Urinary bladder (tissue), 4 donors: Measurements from ENCODE around the gene PDE8B. TPM values are rescaled to one million over a fixed set of nuclear protein-coding genes. Genes with fewer than 3 reads are reported as not detected.

Experiments used
- DNase-seq: peaks from one replicate; pipeline ENCODE4 v3.0.0-alpha.2; 2015; ENCODE audit errors: extremely low spot score
- H3K27ac ChIP-seq: one replicate; pipeline ENCODE4 v1.5.1; 2013; ENCODE audit warnings: low read depth, mild to moderate bottlenecking, moderate library complexity
- H3K36me3 ChIP-seq: one replicate; pipeline ENCODE4 v1.6.1; 2013; ENCODE audit warnings: mild to moderate bottlenecking, moderate library complexity; ENCODE audit not compliant: insufficient read depth
- H3K4me1 ChIP-seq: one replicate; pipeline ENCODE4 v1.6.1; 2013; ENCODE audit warnings: mild to moderate bottlenecking, moderate library complexity; ENCODE audit not compliant: insufficient read depth
- H3K4me3 ChIP-seq: one replicate; pipeline ENCODE4 v1.5.1; 2013; ENCODE audit warnings: low read depth, low read length
- WGBS: extraction: QIAGEN DNeasy Blood & Tissue Kit; methylation state at CpG from one replicate; pipeline ENCODE4 v1.1.7; 2013; 5-methylcytosine and 5-hydroxymethylcytosine counted together
- polyA plus RNA-seq: library from polyadenylated mRNA; stranded (reverse); fragments of 200-250 nt; gene quantifications from one replicate; pipeline ENCODE4 v1.2.3, GENCODE V29; 2013
- total RNA-seq: library from RNA; depleted of rRNA; stranded (reverse); fragments of >200 nt; gene quantifications from one replicate; pipeline ENCODE4 v1.2.3, GENCODE V29; 2014
- donor health status: healthy with polysubstance abuse.
- donor health status: healthy.

The PDE8B gene
- total and polyA plus RNA-seq, 2 donors = 2.4 to 2.9 TPM

- H3K27ac ChIP-seq = no peak overlapping the region
- H3K36me3 ChIP-seq = no peaks in the 10 kb centered on the region
- no peak for DNase-seq
- WGBS = 84% methylated on average over 1 of the region's 1 CpG
- H3K4me3 ChIP-seq = no peak overlapping the region
- no peaks in the 10 kb centered on the region for H3K4me1 ChIP-seq
Observed at GRCh38 chr5:77396017-77396416, 185.5 kb downstream of the PDE8B start.

DNA sequence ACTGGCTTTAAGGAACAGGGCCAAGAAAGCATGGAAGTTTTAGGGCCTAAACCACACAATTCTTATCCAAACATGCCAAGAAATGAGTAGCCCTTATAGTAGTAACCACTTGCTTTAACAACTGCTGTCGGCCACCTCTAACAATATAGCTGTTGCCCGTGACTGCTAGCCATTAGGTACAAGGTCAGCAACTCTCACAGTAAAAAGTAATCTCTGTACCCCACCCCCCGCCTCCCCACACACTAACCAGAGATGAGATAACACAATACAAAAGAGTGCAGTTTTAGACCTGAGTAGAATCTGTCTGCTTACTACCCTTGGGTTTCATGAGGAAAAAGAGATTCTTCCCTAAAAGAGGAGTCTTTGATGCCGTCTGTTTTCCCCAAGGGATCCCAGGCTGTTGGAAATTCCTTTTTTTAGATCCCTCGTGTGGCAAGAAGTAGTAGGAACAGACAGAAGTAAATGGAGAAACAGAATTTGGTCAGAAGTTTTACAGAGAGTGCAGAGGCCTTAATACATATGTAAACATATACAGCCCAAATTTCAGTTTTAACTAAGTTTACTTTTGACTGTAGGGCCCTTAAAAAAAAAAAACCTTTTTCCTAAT, 187.3 kb downstream of the PDE8B start:
- no peaks in the 10 kb centered on the region for H3K36me3 ChIP-seq
- WGBS = 72% methylated on average over 5 of the region's 5 CpGs
- no peak for DNase-seq
- H3K4me3 ChIP-seq = no peak overlapping the region
- H3K27ac ChIP-seq = no peak overlapping the region
- no peaks in the 10 kb centered on the region for H3K4me1 ChIP-seq

- Histone ChIP-seq H3K36me3 (no peaks in the 10 kb centered on the region), H3K27ac (no peak overlapping the region), H3K4me1 (no peaks in the 10 kb centered on the region), H3K4me3 (no peak overlapping the region)
- WGBS = 98% methylated on average over 13 of the region's 13 CpGs
- DNase-seq = no peak
Observed at GRCh38 chr5:77398458-77398857, 188.0 kb downstream of the PDE8B start.

DNA sequence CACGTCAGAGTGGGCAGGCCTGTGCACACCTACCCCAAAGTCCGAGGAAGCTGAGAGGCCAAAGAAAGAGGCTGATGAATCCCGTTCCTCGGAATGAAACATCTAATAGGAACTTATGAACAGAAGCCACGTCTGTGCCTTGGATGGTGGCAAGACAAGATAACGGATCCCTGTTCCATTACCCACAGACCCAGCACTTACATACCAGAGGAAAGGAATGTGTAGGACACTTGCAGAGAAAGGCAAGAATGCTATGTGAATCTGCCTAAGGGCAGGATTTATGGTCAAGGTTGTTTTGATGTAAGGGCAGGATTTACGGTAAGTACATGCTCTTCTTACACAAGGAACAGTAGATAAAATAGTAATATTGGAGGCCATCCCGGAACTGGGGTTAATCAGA, 188.4 kb downstream of the PDE8B start:
- Histone ChIP-seq H3K4me3 (no peak overlapping the region), H3K27ac (no peak overlapping the region), H3K4me1 (no peaks in the 10 kb centered on the region), H3K36me3 (no peaks in the 10 kb centered on the region)
- no peak for DNase-seq
- WGBS = 69% methylated on average over 8 of the region's 8 CpGs

GRCh38 chr5:77400645-77401044, 190.2 kb downstream of the PDE8B start:
- Histone ChIP-seq H3K36me3 (no peaks in the 10 kb centered on the region), H3K4me1 (no peaks in the 10 kb centered on the region), H3K4me3 (no peak overlapping the region), H3K27ac (no peak overlapping the region)
- no peak for DNase-seq
- WGBS = 87% methylated on average over 1 of the region's 1 CpG

DNA sequence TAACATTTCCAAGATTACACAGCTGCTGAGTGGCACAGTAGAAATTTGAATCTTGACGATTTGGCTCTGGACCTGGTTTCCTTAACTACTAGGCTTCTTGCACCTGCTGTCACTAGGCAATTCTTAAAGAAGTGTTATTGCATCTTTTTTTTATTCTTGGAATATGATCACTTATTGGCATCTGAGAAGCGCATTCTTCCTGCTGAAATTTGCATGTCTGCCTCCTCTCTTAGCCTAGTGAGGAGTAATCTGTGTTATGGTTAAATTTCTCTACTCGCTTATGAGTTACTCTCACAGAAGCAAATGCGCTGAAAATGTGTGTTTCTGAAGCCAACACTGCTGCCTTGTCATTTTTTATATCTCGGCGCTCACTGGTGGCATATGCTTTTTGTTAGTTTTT, 192.3 kb downstream of the PDE8B start:
- Histone ChIP-seq H3K27ac (no peak overlapping the region), H3K4me3 (no peak overlapping the region), H3K36me3 (no peaks in the 10 kb centered on the region), H3K4me1 (no peaks in the 10 kb centered on the region)
- no peak for DNase-seq
- 80% methylated on average over 6 of the region's 6 CpGs for WGBS

GRCh38 chr5:77407152-77407551, 196.7 kb downstream of the PDE8B start:
- WGBS = 93% methylated on average over 10 of the region's 10 CpGs
- H3K36me3 ChIP-seq = no peaks in the 10 kb centered on the region
- DNase-seq = no peak

DNA sequence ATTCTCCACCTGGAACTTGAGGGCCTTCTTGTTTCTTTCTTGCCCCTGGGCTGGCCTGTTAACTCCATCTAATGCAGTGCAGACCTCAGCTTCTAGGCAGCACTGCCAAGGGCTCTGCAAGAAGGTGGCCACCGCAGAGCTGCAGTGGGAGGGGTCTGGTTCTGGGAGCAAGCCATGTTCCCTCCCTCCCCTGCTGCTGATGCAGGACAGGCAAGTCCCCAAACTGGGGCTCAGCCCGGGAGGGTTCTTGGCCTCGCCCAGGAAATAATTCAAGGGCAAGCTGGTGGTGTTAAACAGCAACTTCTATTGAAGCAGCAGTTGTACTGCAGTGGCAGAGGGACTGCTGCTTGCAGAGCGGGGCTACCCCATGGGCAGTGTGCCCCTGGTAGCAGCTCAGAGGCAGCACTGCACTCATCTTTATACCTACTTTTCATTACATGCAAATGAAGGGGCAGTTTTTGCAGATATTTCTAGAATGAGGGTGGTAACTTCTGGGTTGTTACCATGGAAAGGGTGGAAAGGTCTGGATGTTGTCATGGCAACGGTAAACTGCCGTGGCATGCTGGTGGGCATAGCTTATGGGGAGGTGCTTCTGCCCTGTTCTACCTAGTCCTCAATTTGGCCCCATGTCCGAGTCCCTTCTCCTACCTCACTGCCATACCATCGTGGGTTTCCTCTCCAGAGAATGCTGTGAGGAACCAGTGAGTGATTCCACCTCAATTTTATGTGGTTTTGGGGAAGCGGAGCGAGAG, 199.6 kb downstream of the PDE8B start:
- Histone ChIP-seq H3K4me3 (no peak overlapping the region), H3K4me1 (no peaks in the 10 kb centered on the region), H3K27ac (no peak overlapping the region), H3K36me3 (no peaks in the 10 kb centered on the region)
- 80% methylated on average over 10 of the region's 10 CpGs for WGBS
- no peak for DNase-seq

More at GRCh38 chr5:77407152-77407551, 196.7 kb downstream of the PDE8B start:
- no peak overlapping the region for H3K27ac ChIP-seq
- no peaks in the 10 kb centered on the region for H3K4me1 ChIP-seq
- H3K4me3 ChIP-seq = no peak overlapping the region

GRCh38 chr5:77413049-77413448, 202.6 kb downstream of the PDE8B start:
- no peak overlapping the region for H3K4me3 ChIP-seq

GRCh38 chr5:77418162-77418561, 207.7 kb downstream of the PDE8B start:
- 85% methylated on average over 5 of the region's 5 CpGs for WGBS
- no peaks in the 10 kb centered on the region for H3K36me3 ChIP-seq
- no peaks in the 10 kb centered on the region for H3K4me1 ChIP-seq
- no peak overlapping the region for H3K27ac ChIP-seq
- DNase-seq = no peak
- H3K4me3 ChIP-seq = no peak overlapping the region

More at GRCh38 chr5:77413049-77413448, 202.6 kb downstream of the PDE8B start:
- WGBS = 97% methylated on average over 7 of the region's 7 CpGs
- DNase-seq = no peak
- Histone ChIP-seq H3K27ac (no peak overlapping the region), H3K4me1 (no peaks in the 10 kb centered on the region), H3K36me3 (no peaks in the 10 kb centered on the region)

DNA sequence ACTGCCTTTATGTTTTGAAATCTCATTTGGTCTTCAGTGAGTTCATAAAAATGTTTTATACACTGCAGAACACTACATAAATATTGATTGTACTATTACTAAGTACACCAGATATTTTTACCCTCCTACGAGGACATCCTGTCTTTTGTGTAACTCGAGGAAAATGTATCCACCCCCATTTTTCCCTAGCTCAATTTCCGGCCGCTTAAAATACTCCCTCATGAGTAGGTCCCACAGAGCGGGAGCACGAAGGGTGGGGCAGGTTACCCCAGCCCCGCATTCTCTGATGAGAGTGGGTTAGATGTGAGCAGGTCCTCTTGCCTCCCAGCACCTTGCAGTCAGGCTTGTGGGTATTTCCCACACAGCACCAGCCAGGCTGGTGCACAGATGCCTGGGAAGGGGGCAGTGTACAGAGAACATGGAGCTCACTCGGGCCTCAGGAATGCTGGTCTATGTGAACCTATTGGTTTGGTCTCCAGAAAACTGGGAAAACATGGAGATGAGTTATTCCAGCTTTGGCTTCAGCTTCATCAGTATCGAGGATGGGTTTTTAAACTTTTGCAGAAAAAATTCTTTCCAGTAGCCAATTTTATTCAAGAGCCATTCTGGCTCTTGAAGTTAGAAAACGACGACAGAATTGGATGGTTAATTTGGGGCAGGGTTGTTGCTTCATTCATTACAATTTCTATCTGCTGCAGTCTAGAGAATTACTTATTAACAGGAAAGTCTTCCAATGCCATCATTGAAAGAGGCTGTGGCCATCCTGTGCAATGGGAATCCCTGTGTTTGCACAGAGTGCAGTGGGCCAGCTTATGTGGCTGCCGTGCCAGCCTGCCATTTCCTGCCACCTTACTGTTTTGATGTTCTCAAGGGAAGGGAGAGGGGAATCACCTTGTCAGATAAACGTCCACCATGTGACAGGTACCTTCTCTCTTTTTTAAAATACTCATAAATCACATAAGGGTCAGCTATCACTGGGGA, 208.4 kb downstream of the PDE8B start:
- DNase-seq = no peak
- Histone ChIP-seq H3K4me3 (no peak overlapping the region), H3K4me1 (no peaks in the 10 kb centered on the region), H3K27ac (no peak overlapping the region), H3K36me3 (no peaks in the 10 kb centered on the region)
- WGBS = 75% methylated on average over 13 of the region's 13 CpGs

- WGBS = 96% methylated on average over 8 of the region's 8 CpGs
- Histone ChIP-seq H3K4me3 (no peak overlapping the region), H3K4me1 (no peaks in the 10 kb centered on the region), H3K27ac (no peak overlapping the region), H3K36me3 (no peaks in the 10 kb centered on the region)
- DNase-seq = no peak
Observed at GRCh38 chr5:77419644-77420582, 209.4 kb downstream of the PDE8B start.

DNA sequence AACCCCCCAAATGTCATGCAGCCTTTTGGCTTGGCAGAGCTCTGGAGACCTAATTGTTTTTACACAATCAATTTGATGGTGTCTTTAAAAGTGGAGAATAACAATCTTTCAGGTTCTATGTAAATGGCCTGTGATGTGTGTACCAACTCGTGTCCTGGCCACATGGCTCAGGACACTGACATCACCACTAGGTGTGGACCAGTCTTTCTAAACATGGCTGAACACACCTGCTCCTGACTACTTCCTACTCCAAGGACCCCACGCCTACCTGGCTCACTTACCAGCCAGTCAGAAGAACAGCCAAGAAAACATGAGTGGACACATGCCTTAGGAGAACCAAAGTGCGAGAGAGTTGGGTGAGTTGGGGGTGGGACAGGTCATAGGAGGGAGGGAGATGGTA, 210.5 kb downstream of the PDE8B start:
- Histone ChIP-seq H3K4me1 (peaks cover 1% of the 10 kb centered on the region), H3K27ac (no peak overlapping the region), H3K4me3 (no peak overlapping the region), H3K36me3 (no peaks in the 10 kb centered on the region)
- DNase-seq = no peak
- 76% methylated on average over 3 of the region's 3 CpGs for WGBS
